Jurkat, Clone E6-1 (cell line): ENCODE measurements around the gene HNRNPUL1. TPM values are rescaled to one million over a fixed set of nuclear protein-coding genes. Genes with fewer than 3 reads are reported as not detected.
"Not testable (repeated sequence)": the region's sequence is repeated elsewhere in the genome, so short reads cannot be mapped to it uniquely, and the experiment has no call there.

ENCODE experiments used
- DNase-seq: peaks from one replicate; pipeline ENCODE4 v3.0.0-alpha.2; 2011; ENCODE audit warnings: low read depth, low spot score
- H3K4me3 ChIP-seq: 2 replicates; pipeline ENCODE4 v1.5.1; 2011; ENCODE audit warnings: mild to moderate bottlenecking, low read length, control low read depth, moderate library complexity
- polyA plus RNA-seq: library from polyadenylated mRNA; unstranded; fragments of >200 nt; gene quantifications from one replicate; pipeline ENCODE4 v1.2.1, GENCODE V29; 2012; ENCODE audit warnings: missing spikeins; ENCODE audit not compliant: insufficient read length, insufficient read depth

HNRNPUL1 gene
- 288 TPM for polyA plus RNA-seq

- H3K4me3 ChIP-seq = peak within 1 kb of the TSS; percentile 98
These were observed at the start of gene HNRNPUL1 for GRCh38 chr19:41263850-41264580. HNRNPUL1 (plus strand) TSS chr19:41264372; CDS start chr19:41264504, 132 bp downstream.

GRCh38 chr19:41217741-41218140 is 46.4 kb upstream of the HNRNPUL1 start:
- DNase-seq = no peak

More at GRCh38 chr19:41263850-41264580, at the start of gene HNRNPUL1:
- DNase-seq = peak; percentile 100

DNA sequence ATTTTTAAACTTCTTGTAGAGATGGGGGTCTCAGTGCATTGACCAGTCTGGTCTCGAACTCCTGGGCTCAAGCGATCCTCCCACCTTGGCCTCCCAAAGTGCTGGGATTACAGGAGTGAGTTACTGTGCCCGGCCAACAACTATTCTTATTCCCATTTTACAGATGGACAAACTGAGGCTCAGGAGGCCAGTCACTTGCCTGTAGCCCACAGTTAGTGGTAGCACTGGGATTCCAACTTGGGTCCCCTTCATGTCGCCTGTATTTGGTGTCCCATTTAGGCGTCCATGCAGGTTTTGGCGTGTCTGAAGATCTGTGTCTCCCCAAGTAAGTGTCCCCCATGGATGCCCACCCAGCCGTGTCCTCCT is 45.9 kb upstream of the HNRNPUL1 start:
- DNase-seq = no peak
- no peak overlapping the region for H3K4me3 ChIP-seq

More at GRCh38 chr19:41217741-41218140, 46.4 kb upstream of the HNRNPUL1 start:
- H3K4me3 ChIP-seq = no peak overlapping the region

DNA sequence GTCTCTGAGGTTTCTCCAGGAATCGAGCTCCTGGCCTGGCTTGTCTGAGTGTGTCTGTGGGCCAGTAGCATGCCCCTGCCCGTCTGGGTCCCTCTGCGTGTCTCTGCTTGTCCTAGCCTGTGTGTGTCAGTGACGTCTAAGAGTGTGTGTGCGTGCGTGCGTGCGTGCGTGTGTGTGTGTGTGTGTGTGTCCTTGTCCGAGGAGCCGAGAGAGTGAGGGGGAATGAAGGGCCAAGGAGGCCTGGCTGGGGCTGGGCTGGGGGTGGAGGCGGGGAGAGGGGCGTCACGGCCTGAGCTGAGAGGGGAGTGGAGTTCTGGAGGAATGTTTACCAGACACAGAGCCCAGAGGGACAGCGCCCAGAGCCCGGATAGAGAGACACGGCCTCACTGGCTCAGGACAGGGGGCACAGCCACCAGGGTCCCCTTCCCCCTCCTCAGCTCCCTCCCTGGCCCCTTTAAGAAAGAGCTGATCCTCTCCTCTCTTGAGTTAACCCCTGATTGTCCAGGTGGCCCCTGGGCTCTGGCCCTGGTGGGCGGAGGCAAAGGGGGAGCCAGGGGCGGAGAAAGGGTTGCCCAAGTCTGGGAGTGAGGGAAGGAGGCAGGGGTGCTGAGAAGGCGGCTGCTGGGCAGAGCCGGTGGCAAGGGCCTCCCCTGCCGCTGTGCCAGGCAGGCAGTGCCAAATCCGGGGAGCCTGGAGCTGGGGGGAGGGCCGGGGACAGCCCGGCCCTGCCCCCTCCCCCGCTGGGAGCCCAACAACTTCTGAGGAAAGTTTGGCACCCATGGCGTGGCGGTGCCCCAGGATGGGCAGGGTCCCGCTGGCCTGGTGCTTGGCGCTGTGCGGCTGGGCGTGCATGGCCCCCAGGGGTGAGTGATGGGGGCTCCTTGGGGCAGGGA is 45.3 kb upstream of the HNRNPUL1 start, which contains the start of gene AXL:
AXL (plus strand) TSS at position 609 of the 893 bp plus-strand sequence; CDS start at position 779, 170 bp downstream.
- DNase-seq = no peak
- no peak within 1 kb of the TSS for H3K4me3 ChIP-seq

DNA sequence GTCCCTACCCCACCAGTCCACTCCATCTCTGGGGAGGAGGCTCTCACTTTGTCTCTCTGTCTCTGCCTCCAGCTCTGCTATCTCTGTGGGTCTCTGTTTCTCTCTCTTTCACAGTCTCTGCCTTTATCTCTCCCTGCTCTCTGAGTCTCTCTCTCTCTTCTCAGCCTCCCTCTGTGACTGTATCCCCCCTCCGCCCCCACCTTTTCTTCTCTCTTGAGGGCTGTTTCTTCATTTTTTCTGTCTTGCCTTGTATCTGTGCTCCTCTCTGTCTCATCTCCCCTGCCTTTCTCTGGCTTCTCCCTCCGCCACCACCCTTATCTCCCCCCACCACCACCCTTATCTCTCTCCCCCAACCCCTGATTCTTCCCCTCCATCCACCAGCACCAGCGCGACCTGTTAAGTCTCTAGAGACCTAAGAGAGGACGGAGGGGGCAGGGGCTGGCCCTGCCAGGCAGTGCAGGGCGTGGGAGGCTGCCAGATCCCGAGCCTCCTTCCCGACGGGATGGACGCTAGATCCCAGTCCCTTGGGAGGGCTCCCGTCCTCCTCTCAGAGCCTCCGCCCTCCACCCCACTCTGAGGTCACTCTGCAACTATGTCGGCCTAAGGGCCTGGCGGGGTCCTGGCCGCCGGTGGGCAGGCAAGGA is 44.1 kb upstream of the HNRNPUL1 start:
- H3K4me3 ChIP-seq = no peak overlapping the region
- DNase-seq = no peak

GRCh38 chr19:41220811-41221210 is 43.4 kb upstream of the HNRNPUL1 start:
- H3K4me3 ChIP-seq = no peak overlapping the region
- DNase-seq = no peak

- DNase-seq = no peak
- H3K4me3 ChIP-seq = no peak overlapping the region
These were observed 42.5 kb upstream of the HNRNPUL1 start for GRCh38 chr19:41221514-41222205.

DNA sequence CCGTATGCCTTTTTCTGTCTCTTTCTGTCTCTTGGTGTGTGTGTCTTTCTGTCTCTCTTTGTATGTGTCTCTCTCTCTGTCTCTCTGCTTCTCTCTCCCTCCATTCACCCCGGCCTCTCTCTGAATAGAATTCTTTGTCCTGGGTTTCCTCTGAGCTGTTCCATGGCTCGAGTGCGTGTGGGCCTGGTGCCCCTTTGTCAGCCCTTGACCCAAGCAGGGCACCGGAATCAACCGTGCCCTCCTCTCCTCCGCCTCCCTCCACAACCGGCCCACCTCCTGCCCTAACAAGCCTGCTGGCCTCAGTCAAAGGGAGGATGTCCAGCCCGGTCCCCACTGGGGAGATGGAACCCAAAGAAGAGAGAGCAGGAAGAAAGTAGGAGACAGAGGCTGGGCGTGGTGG is 41.9 kb upstream of the HNRNPUL1 start:
- DNase-seq = no peak
- H3K4me3 ChIP-seq = no peak overlapping the region

DNA sequence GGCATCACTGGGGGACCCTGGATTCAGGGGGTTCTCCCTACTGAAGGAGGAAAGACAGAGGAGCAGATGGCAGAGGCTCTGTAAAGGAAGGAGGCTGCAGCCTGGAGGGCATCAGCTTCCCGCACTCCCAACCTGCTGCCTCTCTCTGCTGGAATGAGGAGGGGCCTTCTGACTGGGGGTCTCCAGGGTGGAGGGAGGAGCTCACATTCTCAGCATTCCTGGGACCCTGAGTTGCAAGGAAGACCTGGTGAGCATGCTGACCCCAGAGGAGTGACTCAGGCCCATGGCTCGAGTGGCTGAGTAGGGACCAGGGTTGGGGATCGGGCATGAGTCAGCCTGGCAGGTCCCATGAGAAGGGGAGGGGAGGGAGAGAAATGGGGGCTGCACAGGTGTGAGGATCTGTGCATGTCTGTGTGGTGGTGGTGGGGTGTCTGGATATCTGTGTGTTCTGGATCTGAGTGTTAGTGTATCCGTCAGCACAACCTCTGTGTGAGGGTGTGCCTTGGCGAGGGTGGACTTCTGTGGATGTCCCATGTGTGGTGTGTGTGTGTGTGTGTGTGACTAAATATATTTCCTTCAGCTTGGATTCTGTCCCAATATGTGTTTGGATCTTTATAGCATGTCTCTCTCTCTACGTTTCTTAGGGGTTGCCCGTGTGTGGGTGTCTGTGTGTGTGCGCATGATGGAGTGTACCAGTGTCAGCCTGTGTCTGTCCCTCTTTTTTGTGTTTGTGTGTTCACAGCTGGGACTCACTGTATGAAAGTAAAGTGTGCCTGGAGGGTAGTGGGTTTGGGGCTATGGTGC is 40.5 kb upstream of the HNRNPUL1 start:
- no peak for DNase-seq
- H3K4me3 ChIP-seq = no peak overlapping the region

- no peak overlapping the region for H3K4me3 ChIP-seq
- DNase-seq = no peak
These were observed 39.5 kb upstream of the HNRNPUL1 start for GRCh38 chr19:41224632-41225031.

DNA sequence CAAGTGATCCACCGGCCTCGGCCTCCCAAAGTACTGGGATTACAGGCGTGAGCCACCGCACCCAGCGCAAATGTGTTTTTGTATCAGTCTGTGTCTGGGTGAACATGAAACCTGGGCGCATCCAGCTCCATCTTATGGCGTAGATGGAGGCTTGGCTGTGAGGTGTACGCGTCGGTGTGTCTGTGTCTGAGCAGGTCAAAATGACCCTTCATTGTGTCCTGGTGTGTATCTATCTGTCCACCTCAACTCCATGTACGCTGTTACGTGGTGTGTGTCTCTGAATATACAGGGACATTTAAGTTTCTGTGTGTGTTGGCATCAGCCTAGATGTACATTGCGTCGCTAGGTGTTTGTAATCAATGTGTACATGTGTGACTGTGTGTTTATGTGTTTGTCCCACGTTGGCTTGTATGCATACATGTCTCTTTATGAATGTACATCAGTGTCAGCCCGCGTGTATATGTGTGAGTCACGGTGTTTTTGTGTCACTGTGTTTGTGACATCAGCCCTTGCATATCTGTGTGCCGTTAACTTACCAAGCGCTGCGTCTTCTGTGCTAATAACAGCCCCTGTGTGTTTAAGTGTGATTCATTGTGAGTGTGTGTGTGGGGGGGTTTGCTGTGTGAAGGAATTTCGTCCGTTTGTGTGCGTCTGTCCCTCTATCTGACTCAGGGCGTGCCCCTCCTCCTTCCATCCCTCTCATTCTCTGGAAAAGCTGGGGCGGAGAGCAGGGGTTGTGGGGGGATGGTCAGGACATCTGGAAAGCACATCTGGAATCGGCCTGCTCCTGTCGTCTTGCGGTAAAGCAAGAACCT is 38.7 kb upstream of the HNRNPUL1 start:
- no peak overlapping the region for H3K4me3 ChIP-seq

GRCh38 chr19:41226053-41226873 is 37.9 kb upstream of the HNRNPUL1 start:
- no peak for DNase-seq
- no peak overlapping the region for H3K4me3 ChIP-seq

More for the DNA sequence above, 38.7 kb upstream of the HNRNPUL1 start:
- no peak for DNase-seq

GRCh38 chr19:41226874-41227390 is 37.2 kb upstream of the HNRNPUL1 start:
- H3K4me3 ChIP-seq = no peak overlapping the region
- no peak for DNase-seq

DNA sequence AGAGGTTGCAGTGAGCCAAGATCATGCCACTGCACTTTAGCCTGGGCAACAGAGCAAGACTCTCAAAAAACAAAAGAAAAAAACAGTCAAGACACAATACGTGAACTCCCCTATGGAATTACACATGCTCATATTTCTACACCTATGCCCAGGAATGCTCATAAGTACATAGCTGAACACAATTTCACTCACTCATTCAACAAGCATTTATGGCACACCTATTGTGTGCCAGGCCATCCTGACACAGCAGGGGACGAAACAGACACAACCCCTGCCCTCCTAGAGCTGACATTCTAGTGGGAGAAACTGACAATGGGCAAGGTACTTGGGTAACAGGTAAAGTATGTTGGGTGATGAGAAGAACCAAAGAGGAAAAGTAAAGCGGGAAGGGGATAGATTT is 35.7 kb upstream of the HNRNPUL1 start:
- DNase-seq = no peak
- no peak overlapping the region for H3K4me3 ChIP-seq

- H3K4me3 ChIP-seq, DNase-seq: not testable (repeated sequence)
These were observed 34.8 kb upstream of the HNRNPUL1 start for GRCh38 chr19:41229338-41229737.

GRCh38 chr19:41230067-41230857 is 33.9 kb upstream of the HNRNPUL1 start:
- no peak overlapping the region for H3K4me3 ChIP-seq
- no peak for DNase-seq
